Measurements from ENCODE around the gene DOCK9. TPM values are rescaled to one million over a fixed set of nuclear protein-coding genes. Genes with fewer than 3 reads are reported as not detected.

Gene DOCK9
- total and polyA plus RNA-seq, 5 donors from 2014 or later: 4.4 to 75.0 (median 7.3) TPM

DNA sequence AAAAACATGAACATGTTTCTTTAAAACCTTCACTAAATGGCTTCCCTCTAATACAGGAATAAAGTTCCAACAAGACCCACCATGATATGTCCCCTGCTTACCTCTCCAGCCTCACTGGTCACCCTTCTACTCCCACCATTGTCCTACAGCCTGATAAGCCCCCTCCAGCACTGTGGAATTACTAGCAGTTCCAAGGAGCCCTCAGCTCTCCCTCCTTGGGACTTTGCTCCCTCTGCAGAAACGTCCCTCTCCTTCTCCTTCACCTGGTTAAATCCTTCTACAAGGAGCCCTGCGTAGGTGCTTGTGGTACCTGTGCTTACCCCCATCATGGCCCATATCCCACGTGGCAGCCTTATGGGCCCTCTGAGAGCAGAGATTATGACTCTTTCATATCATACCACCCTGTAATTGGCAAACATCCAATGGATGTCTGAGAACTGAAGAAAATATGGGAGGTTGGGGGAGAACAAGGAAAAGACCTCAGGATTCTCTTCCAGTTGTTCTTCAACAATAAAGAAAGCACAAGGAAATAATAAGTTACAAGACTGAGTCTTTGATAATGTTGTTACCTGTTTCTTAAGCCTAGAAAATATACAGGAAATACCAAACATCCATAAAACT is 26.1 kb upstream of the DOCK9 start:
- Histone ChIP-seq H3K27ac (ENCODE audit: insufficient read depth, low read length, poor library complexity, severe bottlenecking) (no peak overlapping the region), H3K4me1 (ENCODE audit: control insufficient read depth, insufficient read depth, low read length, poor library complexity, severe bottlenecking) (peaks cover 24% of the 10 kb centered on the region), H3K36me3 (ENCODE audit: control insufficient read depth, insufficient read depth, low read length) (no peaks in the 10 kb centered on the region), H3K9me3 (ENCODE audit: control insufficient read depth in 2 of 2, low read length in 2 of 2) (no peaks in the 10 kb centered on the region), H3K4me3 (ENCODE audit: low read depth, low read length) (no peak overlapping the region), H3K27me3 (ENCODE audit: control insufficient read depth, insufficient read depth, low read length) (no peaks in the 10 kb centered on the region)
- H3K27ac Mint-ChIP-seq: peak overlapping the region in 2 of 3 donors; percentile 33 to 69
- no peak overlapping the region for H3K4me3 Mint-ChIP-seq
- H3K9me3 Mint-ChIP-seq: no peaks in the 10 kb centered on the region
- peaks cover 11% of the 10 kb centered on the region for H3K36me3 Mint-ChIP-seq
- DNase-seq: no peak
- H3K27me3 Mint-ChIP-seq: no peaks in the 10 kb centered on the region
- H3K4me1 Mint-ChIP-seq: peaks cover 31 to 70% (median 45%) of the 10 kb centered on the region in 4 donors
- no peak for ATAC-seq (ENCODE audit: low read depth in 2 of 2)

DNA sequence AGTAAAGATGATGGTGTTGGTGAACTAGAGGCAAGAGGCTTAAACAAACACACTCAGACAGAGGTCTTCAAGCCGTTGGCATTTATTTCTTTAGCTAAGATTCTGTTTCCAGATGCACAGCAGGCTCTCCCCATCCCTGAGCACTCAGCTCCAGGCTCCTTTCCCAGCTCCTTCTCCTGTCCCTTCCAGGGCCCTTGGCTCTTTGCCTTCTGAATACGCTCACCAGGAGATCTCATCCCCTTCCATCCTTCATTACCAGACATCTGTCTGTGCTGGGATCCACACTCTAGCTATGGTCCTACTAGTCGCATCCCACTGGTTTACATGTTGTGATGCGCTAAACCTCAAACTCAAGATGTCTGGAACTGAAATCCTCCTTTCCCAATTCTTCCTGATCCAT is 25.3 kb upstream of the DOCK9 start:
- Histone ChIP-seq H3K9me3 (ENCODE audit: control insufficient read depth in 2 of 2, low read length in 2 of 2) (no peaks in the 10 kb centered on the region), H3K36me3 (ENCODE audit: control insufficient read depth, insufficient read depth, low read length) (no peaks in the 10 kb centered on the region), H3K4me3 (ENCODE audit: low read depth, low read length) (no peak overlapping the region), H3K27ac (ENCODE audit: insufficient read depth, low read length, poor library complexity, severe bottlenecking) (no peak overlapping the region), H3K27me3 (ENCODE audit: control insufficient read depth, insufficient read depth, low read length) (no peaks in the 10 kb centered on the region), H3K4me1 (ENCODE audit: control insufficient read depth, insufficient read depth, low read length, poor library complexity, severe bottlenecking) (peaks cover 31% of the 10 kb centered on the region)
- Mint-ChIP-seq H3K9me3 (no peaks in the 10 kb centered on the region), H3K4me1 (peaks cover 36 to 78% (median 51%) of the 10 kb centered on the region in 4 donors), H3K4me3 (no peak overlapping the region), H3K27me3 (no peaks in the 10 kb centered on the region), H3K27ac (peak overlapping the region in 2 of 3 donors; percentile 33 to 69), H3K36me3 (peaks cover 11% of the 10 kb centered on the region)
- no peak for ATAC-seq (ENCODE audit: low read depth in 2 of 2)
- no peak for DNase-seq

GRCh38 chr13:99002172-99002710 is 24.4 kb upstream of the DOCK9 start:
- no peak overlapping the region for H3K27ac ChIP-seq (ENCODE audit: insufficient read depth, low read length, poor library complexity, severe bottlenecking)
- no peaks in the 10 kb centered on the region for H3K27me3 Mint-ChIP-seq
- no peaks in the 10 kb centered on the region for H3K9me3 ChIP-seq (ENCODE audit: control insufficient read depth in 2 of 2, low read length in 2 of 2)
- no peaks in the 10 kb centered on the region for H3K9me3 Mint-ChIP-seq
- peaks cover 36 to 85% (median 55%) of the 10 kb centered on the region in 4 donors for H3K4me1 Mint-ChIP-seq
- H3K4me1 ChIP-seq (ENCODE audit: control insufficient read depth, insufficient read depth, low read length, poor library complexity, severe bottlenecking): peaks cover 33% of the 10 kb centered on the region
- no peaks in the 10 kb centered on the region for H3K36me3 ChIP-seq (ENCODE audit: control insufficient read depth, insufficient read depth, low read length)
- H3K36me3 Mint-ChIP-seq: peaks cover 11% of the 10 kb centered on the region
- H3K27ac Mint-ChIP-seq: peak overlapping the region; percentile 37 to 93 (median 83)
- DNase-seq: no peak
- no peak overlapping the region for H3K4me3 Mint-ChIP-seq
- H3K4me3 ChIP-seq (ENCODE audit: low read depth, low read length): no peak overlapping the region
- no peaks in the 10 kb centered on the region for H3K27me3 ChIP-seq (ENCODE audit: control insufficient read depth, insufficient read depth, low read length)
- no peak for ATAC-seq (ENCODE audit: low read depth in 2 of 2)

DNA sequence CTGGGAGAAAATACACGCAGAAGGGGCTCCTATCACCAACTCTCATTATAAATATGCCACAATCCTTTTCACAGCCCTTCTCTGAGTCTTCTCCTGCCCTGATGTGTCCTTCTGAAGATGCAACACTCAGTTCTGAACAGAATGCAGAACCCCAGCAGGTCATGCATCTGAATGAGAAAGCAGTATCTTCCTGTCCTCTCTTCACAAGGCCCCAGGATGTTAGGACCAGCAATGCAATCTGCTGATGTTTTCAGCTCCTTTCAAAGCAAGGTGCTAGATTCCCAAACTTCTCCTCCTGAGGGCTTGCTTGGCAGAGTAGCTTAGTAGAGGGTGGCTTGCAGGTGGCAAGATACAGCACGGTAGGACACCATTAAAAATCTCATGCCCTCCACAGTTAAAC is 22.3 kb upstream of the DOCK9 start:
- DNase-seq: peak in 1 of 3 donors; percentile 19
- peaks cover 33% of the 10 kb centered on the region for H3K4me1 ChIP-seq (ENCODE audit: control insufficient read depth, insufficient read depth, low read length, poor library complexity, severe bottlenecking)
- H3K36me3 Mint-ChIP-seq: peaks cover 18% of the 10 kb centered on the region

GRCh38 chr13:98999639-98999952 is 21.7 kb upstream of the DOCK9 start:
- Histone ChIP-seq H3K4me3 (ENCODE audit: low read depth, low read length) (peak overlapping the region; percentile 21), H3K9me3 (ENCODE audit: control insufficient read depth in 2 of 2, low read length in 2 of 2) (no peaks in the 10 kb centered on the region), H3K27ac (ENCODE audit: insufficient read depth, low read length, poor library complexity, severe bottlenecking) (no peak overlapping the region), H3K4me1 (ENCODE audit: control insufficient read depth, insufficient read depth, low read length, poor library complexity, severe bottlenecking) (peaks cover 38% of the 10 kb centered on the region), H3K27me3 (ENCODE audit: control insufficient read depth, insufficient read depth, low read length) (no peaks in the 10 kb centered on the region), H3K36me3 (ENCODE audit: control insufficient read depth, insufficient read depth, low read length) (no peaks in the 10 kb centered on the region)
- DNase-seq: no peak
- peaks cover 22% of the 10 kb centered on the region for H3K36me3 Mint-ChIP-seq
- no peaks in the 10 kb centered on the region for H3K27me3 Mint-ChIP-seq
- peak overlapping the region; percentile 72 to 93 (median 92) for H3K27ac Mint-ChIP-seq
- ATAC-seq (ENCODE audit: low read depth in 2 of 2): no peak
- H3K9me3 Mint-ChIP-seq: no peaks in the 10 kb centered on the region
- H3K4me1 Mint-ChIP-seq: peaks cover 38 to 99% (median 62%) of the 10 kb centered on the region in 4 donors
- peak overlapping the region in 2 of 4 donors; percentile 45 to 61 for H3K4me3 Mint-ChIP-seq

More for the DNA sequence above, 22.3 kb upstream of the DOCK9 start:
- peaks cover 37 to 99% (median 63%) of the 10 kb centered on the region in 4 donors for H3K4me1 Mint-ChIP-seq
- Histone ChIP-seq H3K36me3 (ENCODE audit: control insufficient read depth, insufficient read depth, low read length) (no peaks in the 10 kb centered on the region), H3K4me3 (ENCODE audit: low read depth, low read length) (no peak overlapping the region), H3K27ac (ENCODE audit: insufficient read depth, low read length, poor library complexity, severe bottlenecking) (no peak overlapping the region), H3K27me3 (ENCODE audit: control insufficient read depth, insufficient read depth, low read length) (no peaks in the 10 kb centered on the region), H3K9me3 (ENCODE audit: control insufficient read depth in 2 of 2, low read length in 2 of 2) (no peaks in the 10 kb centered on the region)
- H3K4me3 Mint-ChIP-seq: peak overlapping the region in 3 of 4 donors; percentile 4 to 79 (median 28)
- peak overlapping the region; percentile 72 to 93 (median 88) for H3K27ac Mint-ChIP-seq
- H3K9me3 Mint-ChIP-seq: no peaks in the 10 kb centered on the region
- no peak for ATAC-seq (ENCODE audit: low read depth in 2 of 2)
- H3K27me3 Mint-ChIP-seq: no peaks in the 10 kb centered on the region

DNA sequence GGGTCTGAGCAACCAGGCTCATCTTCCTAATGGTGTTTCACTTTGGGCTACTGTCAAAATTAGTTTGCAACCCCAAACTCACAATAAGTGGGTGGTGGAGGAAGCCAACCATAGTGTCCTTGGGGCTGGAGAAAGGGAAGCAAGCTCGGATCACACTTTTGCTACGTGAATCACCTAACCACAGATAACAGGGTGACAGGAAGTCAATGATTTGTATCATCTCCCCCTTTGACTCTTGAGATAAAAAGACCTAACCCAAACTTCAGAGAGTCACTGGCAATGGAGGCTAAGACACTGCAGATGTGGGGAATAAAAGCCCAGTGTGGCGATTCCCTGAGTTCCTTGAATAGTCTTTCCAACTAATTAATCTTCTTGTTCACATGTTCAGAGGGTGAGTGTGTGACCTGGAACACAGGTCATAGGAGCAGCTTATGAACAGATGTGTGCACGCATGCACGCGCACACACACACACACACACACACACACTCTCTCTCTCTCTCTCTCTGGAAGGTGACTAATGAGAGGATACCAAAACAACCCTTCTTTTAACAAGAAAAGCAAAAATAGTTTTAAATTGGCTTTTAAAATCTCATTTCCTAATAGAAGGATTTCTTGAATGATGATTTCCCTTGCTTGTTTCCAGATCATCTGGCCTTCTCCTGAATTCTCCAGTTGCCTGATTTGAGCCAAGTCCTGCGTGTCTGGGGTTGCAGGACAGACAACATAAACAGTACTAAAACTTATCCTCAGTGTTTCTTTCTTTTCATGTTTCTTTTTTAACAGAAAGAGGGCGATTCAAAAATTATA is 21.2 kb upstream of the DOCK9 start:
- H3K27ac ChIP-seq (ENCODE audit: insufficient read depth, low read length, poor library complexity, severe bottlenecking): no peak overlapping the region
- H3K4me1 Mint-ChIP-seq: peaks cover 37 to 99% (median 63%) of the 10 kb centered on the region in 4 donors
- no peaks in the 10 kb centered on the region for H3K9me3 Mint-ChIP-seq
- peaks cover 21% of the 10 kb centered on the region for H3K36me3 Mint-ChIP-seq
- no peaks in the 10 kb centered on the region for H3K9me3 ChIP-seq (ENCODE audit: control insufficient read depth in 2 of 2, low read length in 2 of 2)
- H3K36me3 ChIP-seq (ENCODE audit: control insufficient read depth, insufficient read depth, low read length): no peaks in the 10 kb centered on the region
- no peaks in the 10 kb centered on the region for H3K27me3 ChIP-seq (ENCODE audit: control insufficient read depth, insufficient read depth, low read length)
- H3K4me3 ChIP-seq (ENCODE audit: low read depth, low read length): peak overlapping the region; percentile 21
- peak in 2 of 3 donors; percentile 52 to 69 for DNase-seq
- peak overlapping the region; percentile 72 to 93 (median 92) for H3K27ac Mint-ChIP-seq
- H3K4me3 Mint-ChIP-seq: peak overlapping the region; percentile 3 to 79 (median 46)
- peak; percentile 50 to 64 for ATAC-seq (ENCODE audit: low read depth in 2 of 2)
- H3K27me3 Mint-ChIP-seq: no peaks in the 10 kb centered on the region
- H3K4me1 ChIP-seq (ENCODE audit: control insufficient read depth, insufficient read depth, low read length, poor library complexity, severe bottlenecking): peaks cover 40% of the 10 kb centered on the region

DNA sequence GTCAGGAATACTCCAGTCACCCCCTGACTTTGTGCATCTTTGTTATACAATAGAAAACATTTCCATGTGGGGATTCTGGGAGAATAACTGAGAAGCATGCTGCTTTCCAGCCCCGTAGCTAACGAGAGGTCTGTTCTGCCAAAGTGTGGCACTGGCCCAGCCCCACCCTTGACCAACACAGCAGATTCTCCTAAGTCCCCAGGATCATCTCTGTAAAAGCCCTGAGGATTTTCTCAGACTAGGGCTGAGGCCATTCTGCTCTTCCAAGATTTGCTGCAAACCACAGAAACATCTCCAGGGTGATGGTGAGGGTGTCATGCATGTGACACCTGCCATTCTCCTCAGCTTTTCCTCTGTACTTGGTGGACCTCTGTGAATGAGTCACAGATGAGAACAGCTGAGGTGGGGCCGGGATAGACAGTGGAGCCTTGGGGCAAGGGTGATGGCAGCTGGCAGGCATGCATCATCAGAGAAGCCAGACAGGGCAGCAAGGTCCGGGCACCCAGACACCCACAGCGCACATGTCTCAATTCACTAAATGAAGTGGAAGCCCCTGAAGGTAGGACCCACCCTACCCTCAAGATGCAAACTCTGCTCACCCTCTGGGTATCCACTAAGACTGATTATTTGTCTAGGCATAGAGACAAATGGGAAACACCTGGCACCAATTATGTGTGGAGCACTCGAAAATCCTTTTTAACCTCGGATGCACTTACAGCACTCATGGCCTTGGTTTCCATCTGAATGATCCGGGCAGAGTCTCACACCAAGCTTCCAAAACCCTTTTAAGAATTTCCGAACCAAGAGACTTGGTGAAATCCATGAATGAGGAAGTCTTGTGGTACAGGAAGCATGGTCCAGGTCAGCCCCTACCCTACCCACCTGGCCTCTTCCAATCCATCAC is 20.1 kb upstream of the DOCK9 start:
- H3K4me3 Mint-ChIP-seq: peak overlapping the region in 3 of 4 donors; percentile 19 to 73 (median 61)
- DNase-seq (no peak), ATAC-seq (ENCODE audit: low read depth in 2 of 2) (no peak)
- Histone ChIP-seq H3K4me1 (ENCODE audit: control insufficient read depth, insufficient read depth, low read length, poor library complexity, severe bottlenecking) (peaks cover 40% of the 10 kb centered on the region), H3K36me3 (ENCODE audit: control insufficient read depth, insufficient read depth, low read length) (no peaks in the 10 kb centered on the region), H3K4me3 (ENCODE audit: low read depth, low read length) (no peak overlapping the region), H3K27me3 (ENCODE audit: control insufficient read depth, insufficient read depth, low read length) (no peaks in the 10 kb centered on the region), H3K9me3 (ENCODE audit: control insufficient read depth in 2 of 2, low read length in 2 of 2) (no peaks in the 10 kb centered on the region), H3K27ac (ENCODE audit: insufficient read depth, low read length, poor library complexity, severe bottlenecking) (no peak overlapping the region)
- no peaks in the 10 kb centered on the region for H3K27me3 Mint-ChIP-seq
- peaks cover 29 to 95% (median 60%) of the 10 kb centered on the region in 4 donors for H3K4me1 Mint-ChIP-seq
- H3K36me3 Mint-ChIP-seq: peaks cover 19% of the 10 kb centered on the region
- peak overlapping the region; percentile 79 to 93 (median 92) for H3K27ac Mint-ChIP-seq
- H3K9me3 Mint-ChIP-seq: no peaks in the 10 kb centered on the region
